IMR-90 (cell line): Measurements from ENCODE around the gene THRB. TPM values are rescaled to one million over a fixed set of nuclear protein-coding genes. Genes with fewer than 3 reads are reported as not detected.

Experiments used
- ATAC-seq: fragments of 200-7000 bp; cut with Tn5 transposase; 2 replicates; pipeline ENCODE4 v1.9.1; 2020; ENCODE audit warnings: low read depth, mild to moderate bottlenecking, moderate library complexity
- BruUV-seq: library from RNA; stranded (reverse); fragments of 400-500 nt; replicated peaks from 2 replicates; lab custom pipeline; 2021; lab: Mats Ljungman, UMichigan
- CTCF ChIA-PET: fragments of 300-600 bp; formaldehyde crosslinking; extraction: SDS; loops from one replicate; lab custom pipeline; 2021; ENCODE audit warnings: antibody characterized with exemption; lab: Yijun Ruan, JAX
- POLR2A ChIA-PET: fragments of 300-600 bp; sonication (Branson Sonifier 250); formaldehyde crosslinking; loops from one replicate; lab custom pipeline; 2022; ENCODE audit warnings: antibody characterized with exemption; ENCODE audit not compliant: unreplicated experiment; lab: Charles Lee
- DNase-seq: peaks from one replicate; pipeline ENCODE4 v3.0.0; 2013
- H2AFZ ChIP-seq: replicated peaks from 2 replicates; pipeline ENCODE3; 2013; ENCODE audit warnings: low read length, mild to moderate bottlenecking; ENCODE audit not compliant: poor library complexity
- H2AK5ac ChIP-seq: 2 replicates; pipeline ENCODE4 v1.6.1; 2013; ENCODE audit warnings: low read depth, low read length, inconsistent platforms
- H2AK9ac ChIP-seq: replicated peaks from 2 replicates; pipeline ENCODE3; 2013; ENCODE audit warnings: mild to moderate bottlenecking, low read depth, low read length, moderate library complexity; ENCODE audit not compliant: poor library complexity
- H2BK120ac ChIP-seq: 2 replicates; pipeline ENCODE4 v1.6.1; 2013; ENCODE audit warnings: low read depth, low read length, inconsistent platforms
- H2BK15ac ChIP-seq: 3 replicates; pipeline ENCODE4 v1.6.1; 2013; ENCODE audit warnings: low read depth, low read length, inconsistent platforms
- H2BK20ac ChIP-seq: 2 replicates; pipeline ENCODE4 v1.6.1; 2013; ENCODE audit warnings: low read depth, mild to moderate bottlenecking, inconsistent platforms, low read length, moderate library complexity
- H2BK5ac ChIP-seq: 2 replicates; pipeline ENCODE4 v1.6.1; 2013; ENCODE audit warnings: mild to moderate bottlenecking, low read depth, low read length, inconsistent platforms; ENCODE audit not compliant: poor library complexity, severe bottlenecking
- H3K14ac ChIP-seq: replicated peaks from 2 replicates; pipeline ENCODE4 v1.6.1; 2013; ENCODE audit warnings: low read depth, low read length, inconsistent platforms
- H3K18ac ChIP-seq: 2 replicates; pipeline ENCODE4 v1.6.1; 2013; ENCODE audit warnings: low read depth, low read length, control low read depth
- H3K23ac ChIP-seq: 2 replicates; pipeline ENCODE4 v1.6.1; 2013; ENCODE audit warnings: low read depth, low read length, inconsistent platforms
- H3K27ac ChIP-seq: 2 replicates; pipeline ENCODE4 v1.5.1; 2013; ENCODE audit warnings: mild to moderate bottlenecking, control low read depth, low read length; ENCODE audit not compliant: insufficient read depth
- H3K27me3 ChIP-seq: 2 replicates; pipeline ENCODE4 v1.6.1; 2013; ENCODE audit warnings: low read length; ENCODE audit not compliant: control insufficient read depth, insufficient read depth
- H3K36me3 ChIP-seq: 2 replicates; pipeline ENCODE4 v1.6.1; 2013; ENCODE audit warnings: low read length, mixed read lengths; ENCODE audit not compliant: control insufficient read depth, insufficient read depth
- H3K4ac ChIP-seq: 2 replicates; pipeline ENCODE4 v1.6.1; 2013; ENCODE audit warnings: low read depth, low read length, inconsistent platforms
- H3K4me1 ChIP-seq: 2 replicates; pipeline ENCODE4 v1.6.1; 2013; ENCODE audit warnings: low read length, mixed read lengths; ENCODE audit not compliant: control insufficient read depth, insufficient read depth
- H3K4me2 ChIP-seq: 2 replicates; pipeline ENCODE4 v1.6.1; 2013; ENCODE audit warnings: low read depth, mild to moderate bottlenecking, control low read depth, low read length, moderate library complexity
- H3K4me3 ChIP-seq: 2 replicates; pipeline ENCODE4 v1.5.1; 2013; ENCODE audit warnings: low read depth, mild to moderate bottlenecking, control low read depth, low read length, moderate library complexity; ENCODE audit not compliant: insufficient read depth
- H3K56ac ChIP-seq: 2 replicates; pipeline ENCODE4 v1.6.1; 2013; ENCODE audit warnings: low read length, inconsistent platforms; ENCODE audit not compliant: insufficient read depth; ENCODE audit errors: extremely low read depth
- H3K79me1 ChIP-seq, 2 experiments: 2 replicates each; pipeline ENCODE4 v1.6.1; 2013; ENCODE audit warnings: low read length in 2 of 2, inconsistent platforms in 1 of 2, low read depth in 1 of 2
- H3K9ac ChIP-seq: 2 replicates; pipeline ENCODE4 v1.6.1; 2013; ENCODE audit warnings: low read depth, low read length, control low read depth
- H3K9me1 ChIP-seq: 2 replicates; pipeline ENCODE4 v1.6.1; 2013; ENCODE audit warnings: low read length, inconsistent platforms; ENCODE audit not compliant: insufficient read depth
- H3K9me3 ChIP-seq: 2 replicates; pipeline ENCODE4 v1.6.1; 2013; ENCODE audit warnings: low read length; ENCODE audit not compliant: control insufficient read depth, insufficient read depth
- H4K20me1 ChIP-seq: 2 replicates; pipeline ENCODE4 v1.6.1; 2013; ENCODE audit warnings: low read length, inconsistent platforms; ENCODE audit not compliant: insufficient read depth
- H4K5ac ChIP-seq: 2 replicates; pipeline ENCODE4 v1.6.1; 2013; ENCODE audit warnings: mild to moderate bottlenecking, low read depth, low read length, control low read depth
- H4K8ac ChIP-seq, 2 experiments: 2 replicates each; pipeline ENCODE4 v1.6.1; 2013; ENCODE audit warnings: low read depth in 2 of 2, low read length in 2 of 2, control low read depth in 1 of 2, inconsistent platforms in 1 of 2
- H4K91ac ChIP-seq: 2 replicates; pipeline ENCODE4 v1.6.1; 2013; ENCODE audit warnings: low read depth, low read length, inconsistent platforms; ENCODE audit not compliant: insufficient read depth
- BHLHE40 ChIP-seq: fragments of 150-350 bp; IDR thresholded peaks from 2 replicates; pipeline ENCODE4 v1.6.1; 2016; ENCODE audit warnings: mild to moderate bottlenecking, low read depth, low read length
- CEBPB ChIP-seq: IDR thresholded peaks from 2 replicates; pipeline ENCODE4 v1.6.1; 2012; ENCODE audit warnings: low read depth, low read length, improper control_type of control experiment
- FOS ChIP-seq: fragments of 150-350 bp; IDR thresholded peaks from 2 replicates; pipeline ENCODE4 v1.6.1; 2016; ENCODE audit warnings: low read depth, low read length
- MAFK ChIP-seq: IDR thresholded peaks from 2 replicates; pipeline ENCODE4 v1.6.1; 2012; ENCODE audit warnings: low read depth, low read length, improper control_type of control experiment
- MXI1 ChIP-seq: IDR thresholded peaks from 2 replicates; pipeline ENCODE4 v1.6.1; 2012; ENCODE audit warnings: low read depth, mild to moderate bottlenecking, low read length, moderate library complexity, borderline replicate concordance
- RAD21 ChIP-seq: IDR thresholded peaks from 2 replicates; pipeline ENCODE4 v1.6.1; 2012; ENCODE audit warnings: low read length, improper control_type of control experiment
- RFX5 ChIP-seq: IDR thresholded peaks from 2 replicates; pipeline ENCODE4 v1.8.0; 2012; ENCODE audit warnings: low read depth, mild to moderate bottlenecking, low read length, moderate library complexity
- SMC3 ChIP-seq: fragments of 150-350 bp; IDR thresholded peaks from 2 replicates; pipeline ENCODE4 v1.6.1; 2016; ENCODE audit warnings: low read depth, mild to moderate bottlenecking, antibody characterized with exemption, low read length, moderate library complexity
- WGBS, 2 experiments: methylation state at CpG; one replicate each; pipeline versions ENCODE4 v1.1.5 to v1.1.7; 2013; ENCODE audit warnings: missing lambda C conversion rate in 2 of 2; ENCODE audit not compliant: insufficient read length in 1 of 2; ENCODE audit errors: extremely low coverage in 2 of 2; 5-methylcytosine and 5-hydroxymethylcytosine counted together
- dilution Hi-C: fragments of 300-500 bp; cut with HindIII; formaldehyde crosslinking; loops from one replicate; pipeline ENCODE4 v1.14.3; 2018; ENCODE audit warnings: low sequenced_read_pairs; ENCODE audit not compliant: unreplicated experiment
- in situ Hi-C: fragments of 300-500 bp; cut with MboI; formaldehyde crosslinking; loops from 3 replicates; pipeline ENCODE4 v1.14.3; 2019; ENCODE audit warnings: low sequenced_read_pairs, inconsistent platforms, mixed read lengths
- intact Hi-C: fragments of 100-400 bp; cut with micrococcal nuclease; formaldehyde crosslinking; loops from 2 replicates; pipeline ENCODE4 v1.10.0; 2022
- polyA plus RNA-seq, 3 experiments: library from polyadenylated mRNA; depleted of rRNA; stranded (reverse); fragments of >200 nt; gene quantifications; 2 replicates each; pipeline ENCODE4 v1.2.3, GENCODE V29; 2012; ENCODE audit warnings: low replicate concordance in 1 of 3
- total RNA-seq: library from RNA; depleted of rRNA; stranded (reverse); fragments of >200 nt; gene quantifications from 2 replicates; pipeline ENCODE4 v1.2.3, GENCODE V29; 2012
- TF ChIP-seq, protein P1 (sequence below): fragments of 150-350 bp; IDR thresholded peaks from 2 replicates; pipeline ENCODE4 v1.6.1; 2017; ENCODE audit warnings: mild to moderate bottlenecking, antibody characterized with exemption, low read length, low read depth
- TF ChIP-seq, protein P2 (sequence below): fragments of 150-350 bp; IDR thresholded peaks from 2 replicates; pipeline ENCODE4 v1.6.1; 2016; ENCODE audit warnings: low read depth, mild to moderate bottlenecking, low read length, moderate library complexity, borderline replicate concordance

Gene THRB
- total and polyA plus RNA-seq, 2 of the 4 experiments (the other 2 are of a cell fraction): under 0.01 TPM; not detected in 1

DNA sequence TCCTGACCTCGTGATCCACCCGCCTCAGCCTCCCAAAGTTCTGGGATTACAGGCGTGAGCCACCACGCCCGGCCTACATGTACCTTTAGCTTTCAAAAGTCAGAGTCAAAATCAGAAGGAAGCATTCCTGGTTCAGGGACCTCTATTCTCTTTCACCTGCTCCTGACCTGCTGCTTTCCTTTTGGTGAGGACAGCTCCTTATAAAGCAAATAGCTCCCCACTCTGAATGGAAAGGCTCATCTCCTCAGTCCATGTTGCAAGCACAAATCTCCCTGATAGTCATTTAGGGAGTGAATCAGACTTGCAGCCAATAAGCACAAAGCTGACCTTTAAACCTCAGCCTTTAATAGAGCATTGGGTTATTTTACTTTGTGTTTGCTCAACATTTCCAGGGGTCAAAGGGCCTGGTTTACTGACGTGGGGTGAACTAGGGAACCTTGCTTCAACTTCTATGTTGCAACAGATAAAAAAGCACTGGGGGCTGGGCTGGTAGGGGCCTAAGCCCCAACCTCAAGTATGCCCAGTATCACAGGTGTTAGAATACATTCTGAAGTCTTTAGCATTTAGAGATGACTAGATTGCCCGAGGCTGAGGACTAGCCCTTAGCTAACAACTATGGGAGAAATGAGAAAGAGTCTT is 43.1 kb downstream of the THRB start:
- Histone ChIP-seq H3K4me2 (no peak overlapping the region), H3K27ac (no peak overlapping the region)

More for the DNA sequence above, 43.1 kb downstream of the THRB start:
- H3K36me3 ChIP-seq: no peaks in the 10 kb centered on the region
- no peaks in the 10 kb centered on the region for H3K4me1 ChIP-seq
- in situ Hi-C loops (no loop called here), intact Hi-C loops (no loop called here), dilution Hi-C loops (no loop called here)
- DNase-seq: no peak
- H3K4me3 ChIP-seq: no peak overlapping the region
- H3K79me1 ChIP-seq: no peaks in the 10 kb centered on the region
- BruUV-seq: no TSS peak
- no peaks in the 10 kb centered on the region for H4K20me1 ChIP-seq
- H3K23ac ChIP-seq: no peak overlapping the region
- H2BK15ac ChIP-seq: no peak overlapping the region
- ChIA-PET CTCF (no interaction called here), POLR2A (no interaction called here)
- no peak overlapping the region for H3K18ac ChIP-seq
- H3K56ac ChIP-seq: no peak overlapping the region
- no peak overlapping the region for H4K8ac ChIP-seq
- H3K9ac ChIP-seq: no peak overlapping the region
- H2AK9ac ChIP-seq: no peak overlapping the region
- H2AFZ ChIP-seq: no peak overlapping the region
- H2BK20ac ChIP-seq: no peak overlapping the region
- H4K5ac ChIP-seq: no peak overlapping the region
- H2BK5ac ChIP-seq: no peak overlapping the region
- 61% methylated on average over 5 of the region's 7 CpGs; no CpG with 5 or more reads in 1 of the 2 experiments for WGBS, 2 experiments
- no peak overlapping the region for H3K4ac ChIP-seq
- TF ChIP-seq, protein P1, sequence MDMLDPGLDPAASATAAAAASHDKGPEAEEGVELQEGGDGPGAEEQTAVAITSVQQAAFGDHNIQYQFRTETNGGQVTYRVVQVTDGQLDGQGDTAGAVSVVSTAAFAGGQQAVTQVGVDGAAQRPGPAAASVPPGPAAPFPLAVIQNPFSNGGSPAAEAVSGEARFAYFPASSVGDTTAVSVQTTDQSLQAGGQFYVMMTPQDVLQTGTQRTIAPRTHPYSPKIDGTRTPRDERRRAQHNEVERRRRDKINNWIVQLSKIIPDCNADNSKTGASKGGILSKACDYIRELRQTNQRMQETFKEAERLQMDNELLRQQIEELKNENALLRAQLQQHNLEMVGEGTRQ: no peak
- no peak for TF ChIP-seq MAFK
- TF ChIP-seq MXI1: no peak
- no peak for TF ChIP-seq FOS
- TF ChIP-seq, protein P2, sequence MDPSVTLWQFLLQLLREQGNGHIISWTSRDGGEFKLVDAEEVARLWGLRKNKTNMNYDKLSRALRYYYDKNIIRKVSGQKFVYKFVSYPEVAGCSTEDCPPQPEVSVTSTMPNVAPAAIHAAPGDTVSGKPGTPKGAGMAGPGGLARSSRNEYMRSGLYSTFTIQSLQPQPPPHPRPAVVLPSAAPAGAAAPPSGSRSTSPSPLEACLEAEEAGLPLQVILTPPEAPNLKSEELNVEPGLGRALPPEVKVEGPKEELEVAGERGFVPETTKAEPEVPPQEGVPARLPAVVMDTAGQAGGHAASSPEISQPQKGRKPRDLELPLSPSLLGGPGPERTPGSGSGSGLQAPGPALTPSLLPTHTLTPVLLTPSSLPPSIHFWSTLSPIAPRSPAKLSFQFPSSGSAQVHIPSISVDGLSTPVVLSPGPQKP: no peak
- TF ChIP-seq BHLHE40: no peak
- TF ChIP-seq CEBPB: no peak
- TF ChIP-seq RFX5: no peak
- TF ChIP-seq SMC3: no peak
- TF ChIP-seq RAD21: no peak
- H3K27me3 ChIP-seq: no peaks in the 10 kb centered on the region
- H3K9me3 ChIP-seq: no peaks in the 10 kb centered on the region
- H4K91ac ChIP-seq: no peak overlapping the region
- H2AK5ac ChIP-seq: no peak overlapping the region
- no peak overlapping the region for H2BK120ac ChIP-seq
- no peak for ATAC-seq
- H3K9me1 ChIP-seq: no peaks in the 10 kb centered on the region
- no peak overlapping the region for H3K14ac ChIP-seq
